ENCODE results near the gene FAM124A.

Gene FAM124A

GRCh38 chr13:51208716-51209115, 13.5 kb upstream of the FAM124A start:
- TF ChIP-seq MYC (IDR thresholded peaks at IDR 0.05; ENCODE audit: low read depth, low read length) (no peak), POLR2A (IDR thresholded peaks at IDR 0.05; ENCODE audit: extremely low read depth, insufficient read length) (no peak)
- TF ChIP-seq, protein P1, sequence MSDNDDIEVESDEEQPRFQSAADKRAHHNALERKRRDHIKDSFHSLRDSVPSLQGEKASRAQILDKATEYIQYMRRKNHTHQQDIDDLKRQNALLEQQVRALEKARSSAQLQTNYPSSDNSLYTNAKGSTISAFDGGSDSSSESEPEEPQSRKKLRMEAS (IDR thresholded peaks at IDR 0.05; ENCODE audit: low read depth, low read length), result no peak
- TF ChIP-seq, protein P2, sequence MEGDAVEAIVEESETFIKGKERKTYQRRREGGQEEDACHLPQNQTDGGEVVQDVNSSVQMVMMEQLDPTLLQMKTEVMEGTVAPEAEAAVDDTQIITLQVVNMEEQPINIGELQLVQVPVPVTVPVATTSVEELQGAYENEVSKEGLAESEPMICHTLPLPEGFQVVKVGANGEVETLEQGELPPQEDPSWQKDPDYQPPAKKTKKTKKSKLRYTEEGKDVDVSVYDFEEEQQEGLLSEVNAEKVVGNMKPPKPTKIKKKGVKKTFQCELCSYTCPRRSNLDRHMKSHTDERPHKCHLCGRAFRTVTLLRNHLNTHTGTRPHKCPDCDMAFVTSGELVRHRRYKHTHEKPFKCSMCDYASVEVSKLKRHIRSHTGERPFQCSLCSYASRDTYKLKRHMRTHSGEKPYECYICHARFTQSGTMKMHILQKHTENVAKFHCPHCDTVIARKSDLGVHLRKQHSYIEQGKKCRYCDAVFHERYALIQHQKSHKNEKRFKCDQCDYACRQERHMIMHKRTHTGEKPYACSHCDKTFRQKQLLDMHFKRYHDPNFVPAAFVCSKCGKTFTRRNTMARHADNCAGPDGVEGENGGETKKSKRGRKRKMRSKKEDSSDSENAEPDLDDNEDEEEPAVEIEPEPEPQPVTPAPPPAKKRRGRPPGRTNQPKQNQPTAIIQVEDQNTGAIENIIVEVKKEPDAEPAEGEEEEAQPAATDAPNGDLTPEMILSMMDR (IDR thresholded peaks at IDR 0.05; ENCODE audit: low read depth, low read length), result no peak
- no peak for DNase-seq (ENCODE audit: low read depth)

DNA sequence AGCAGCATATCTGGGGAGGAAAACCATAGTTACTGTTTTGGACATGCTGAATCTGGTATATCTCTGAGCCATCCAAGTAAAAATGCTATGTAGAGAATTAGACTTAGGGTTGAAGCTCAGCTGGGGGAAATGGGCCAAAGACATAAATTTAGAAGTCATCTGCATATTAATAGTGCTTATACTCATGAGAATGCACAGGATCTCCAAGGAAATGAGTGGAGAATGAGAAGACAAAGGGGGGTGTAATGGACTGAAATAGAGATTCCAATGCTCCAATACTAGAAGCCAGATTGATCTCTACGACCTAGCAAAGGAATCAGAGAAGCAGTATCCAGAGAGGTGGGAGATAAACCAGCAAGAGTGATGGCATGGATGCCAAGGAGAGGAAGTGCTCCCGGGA, 10.3 kb upstream of the FAM124A start:
- H3K4me3 ChIP-seq (ENCODE audit: low read depth, low read length), result no peak overlapping the region
- TF ChIP-seq, protein P1 (IDR thresholded peaks at IDR 0.05; ENCODE audit: low read depth, low read length), result no peak
- TF ChIP-seq, protein P2 (IDR thresholded peaks at IDR 0.05; ENCODE audit: low read depth, low read length), result no peak
- TF ChIP-seq MYC (IDR thresholded peaks at IDR 0.05; ENCODE audit: low read depth, low read length) (no peak), POLR2A (IDR thresholded peaks at IDR 0.05; ENCODE audit: extremely low read depth, insufficient read length) (no peak)
- DNase-seq (ENCODE audit: low read depth), result no peak

More at GRCh38 chr13:51208716-51209115, 13.5 kb upstream of the FAM124A start:
- H3K4me3 ChIP-seq (ENCODE audit: low read depth, low read length), result no peak overlapping the region

DNA sequence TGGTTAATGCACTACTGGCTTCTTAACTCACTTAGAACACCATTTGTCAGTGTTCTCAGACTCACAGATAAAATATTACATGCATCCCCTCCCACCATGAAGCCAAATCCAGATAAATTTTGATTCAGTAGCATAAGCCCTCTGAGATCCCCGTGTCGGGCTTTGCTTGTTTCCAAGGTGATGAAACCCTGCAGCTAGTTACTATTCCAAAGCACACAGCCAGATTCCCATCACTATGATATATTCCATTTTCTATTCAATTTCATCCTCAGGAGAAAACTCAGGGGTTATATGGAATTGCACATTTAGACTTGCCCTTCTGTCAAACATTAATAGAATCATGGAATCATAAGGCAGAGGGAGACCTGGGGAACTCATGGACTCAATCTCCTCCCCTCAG, 9.4 kb upstream of the FAM124A start:
- no peak overlapping the region for H3K4me3 ChIP-seq (ENCODE audit: low read depth, low read length)
- DNase-seq (ENCODE audit: low read depth), result no peak
- TF ChIP-seq MYC (IDR thresholded peaks at IDR 0.05; ENCODE audit: low read depth, low read length) (no peak), POLR2A (IDR thresholded peaks at IDR 0.05; ENCODE audit: extremely low read depth, insufficient read length) (no peak)
- TF ChIP-seq, protein P2 (IDR thresholded peaks at IDR 0.05; ENCODE audit: low read depth, low read length), result no peak
- TF ChIP-seq, protein P1 (IDR thresholded peaks at IDR 0.05; ENCODE audit: low read depth, low read length), result no peak

DNA sequence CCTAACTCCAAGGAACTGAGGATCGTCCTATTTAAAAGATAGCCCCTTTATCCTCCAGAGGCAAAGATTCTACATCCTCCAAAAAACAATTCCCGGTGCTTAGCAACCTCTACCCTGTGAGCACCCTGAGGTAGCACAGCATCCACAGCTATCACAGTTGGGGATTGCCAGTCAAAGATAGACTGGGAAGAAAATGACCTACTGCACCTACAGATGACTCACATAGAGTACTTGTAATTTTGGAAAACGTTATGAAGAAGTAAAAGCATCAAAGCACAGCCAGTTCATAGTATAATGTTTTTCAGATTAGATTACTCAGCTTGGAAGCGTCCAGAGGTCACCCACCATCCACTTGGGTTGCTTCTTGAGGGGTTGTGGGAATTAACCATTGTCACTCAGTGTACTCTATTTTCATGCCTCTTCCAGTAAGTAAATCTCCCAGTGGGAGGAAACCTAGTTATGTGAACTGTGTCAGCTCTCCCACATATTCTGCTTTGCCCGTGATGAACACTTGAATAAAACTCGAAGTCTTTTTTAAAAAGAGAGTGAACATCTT, 8.9 kb upstream of the FAM124A start:
- H3K4me3 ChIP-seq (ENCODE audit: low read depth, low read length), result no peak overlapping the region
- no peak for DNase-seq (ENCODE audit: low read depth)
- TF ChIP-seq, protein P2 (IDR thresholded peaks at IDR 0.05; ENCODE audit: low read depth, low read length), result no peak
- TF ChIP-seq MYC (IDR thresholded peaks at IDR 0.05; ENCODE audit: low read depth, low read length), result no peak
- TF ChIP-seq, protein P1 (IDR thresholded peaks at IDR 0.05; ENCODE audit: low read depth, low read length), result no peak
- TF ChIP-seq POLR2A (IDR thresholded peaks at IDR 0.05; ENCODE audit: extremely low read depth, insufficient read length), result no peak

GRCh38 chr13:51218626-51219025, 3.6 kb upstream of the FAM124A start:
- TF ChIP-seq, protein P1 (IDR thresholded peaks at IDR 0.05; ENCODE audit: low read depth, low read length), result no peak
- no peak for TF ChIP-seq MYC (IDR thresholded peaks at IDR 0.05; ENCODE audit: low read depth, low read length)
- no peak for TF ChIP-seq POLR2A (IDR thresholded peaks at IDR 0.05; ENCODE audit: extremely low read depth, insufficient read length)
- TF ChIP-seq, protein P2 (IDR thresholded peaks at IDR 0.05; ENCODE audit: low read depth, low read length), result no peak
- no peak overlapping the region for H3K4me3 ChIP-seq (ENCODE audit: low read depth, low read length)
- no peak for DNase-seq (ENCODE audit: low read depth)
